ENCODE results near the gene TMEM115.

Gene TMEM115

DNA sequence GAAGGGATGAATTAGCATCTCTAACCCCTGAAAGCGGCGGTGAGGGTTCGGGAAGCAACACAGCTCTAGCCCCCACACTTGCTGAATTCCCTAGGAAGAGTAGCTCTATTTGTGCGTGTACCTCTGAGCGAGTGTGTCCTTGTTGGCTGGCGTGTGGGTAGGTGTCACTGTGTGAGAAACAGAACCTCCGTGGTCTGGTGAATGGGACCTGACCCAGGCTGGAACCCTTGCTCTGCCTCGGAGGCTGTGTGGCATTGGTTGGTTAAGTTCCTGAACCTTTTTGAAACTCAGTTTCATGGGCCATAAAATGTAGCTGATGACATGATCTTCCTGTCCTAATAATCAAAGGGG lies 414 bp upstream of the TMEM115 start:
- H3K4me3 ChIP-seq (ENCODE audit: low read depth, low read length) = peak overlapping the region; percentile 90
- DNase-seq (ENCODE audit: low read depth) = no peak
- in situ Hi-C loops (cut with HindIII; ENCODE audit: low sequenced_read_pairs) = no loop called here
- TF ChIP-seq, protein P1, sequence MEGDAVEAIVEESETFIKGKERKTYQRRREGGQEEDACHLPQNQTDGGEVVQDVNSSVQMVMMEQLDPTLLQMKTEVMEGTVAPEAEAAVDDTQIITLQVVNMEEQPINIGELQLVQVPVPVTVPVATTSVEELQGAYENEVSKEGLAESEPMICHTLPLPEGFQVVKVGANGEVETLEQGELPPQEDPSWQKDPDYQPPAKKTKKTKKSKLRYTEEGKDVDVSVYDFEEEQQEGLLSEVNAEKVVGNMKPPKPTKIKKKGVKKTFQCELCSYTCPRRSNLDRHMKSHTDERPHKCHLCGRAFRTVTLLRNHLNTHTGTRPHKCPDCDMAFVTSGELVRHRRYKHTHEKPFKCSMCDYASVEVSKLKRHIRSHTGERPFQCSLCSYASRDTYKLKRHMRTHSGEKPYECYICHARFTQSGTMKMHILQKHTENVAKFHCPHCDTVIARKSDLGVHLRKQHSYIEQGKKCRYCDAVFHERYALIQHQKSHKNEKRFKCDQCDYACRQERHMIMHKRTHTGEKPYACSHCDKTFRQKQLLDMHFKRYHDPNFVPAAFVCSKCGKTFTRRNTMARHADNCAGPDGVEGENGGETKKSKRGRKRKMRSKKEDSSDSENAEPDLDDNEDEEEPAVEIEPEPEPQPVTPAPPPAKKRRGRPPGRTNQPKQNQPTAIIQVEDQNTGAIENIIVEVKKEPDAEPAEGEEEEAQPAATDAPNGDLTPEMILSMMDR (IDR thresholded peaks at IDR 0.05; ENCODE audit: low read depth, low read length, missing control alignments) = no peak

DNA sequence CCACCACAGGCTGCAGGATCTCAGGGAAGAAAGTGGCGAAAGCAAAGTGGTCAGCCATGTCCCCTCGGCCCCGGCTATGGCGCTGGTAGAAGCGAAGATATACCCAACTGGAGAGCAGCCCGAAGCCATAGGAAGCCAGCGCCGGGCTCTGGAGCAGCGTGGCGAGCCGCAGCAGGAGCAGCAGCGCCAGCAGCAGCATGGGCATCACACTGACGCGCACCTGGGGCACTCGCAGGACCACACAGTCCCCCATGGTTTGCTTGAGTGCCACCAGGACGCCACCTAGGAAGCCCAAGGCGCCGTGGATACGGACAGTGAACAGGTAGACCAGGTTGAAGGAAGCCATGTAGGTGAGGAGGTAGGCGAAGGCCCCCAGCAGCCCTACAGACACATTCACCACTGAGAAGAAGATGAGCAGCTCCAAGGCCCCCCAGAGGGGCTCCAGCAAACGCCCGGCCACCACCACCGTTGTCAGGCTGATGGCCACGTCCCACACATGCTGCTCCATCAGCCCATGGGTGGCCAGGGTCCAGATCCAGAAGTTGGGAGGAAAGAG lies 888 bp downstream of the TMEM115 start:
- in situ Hi-C loops (cut with HindIII; ENCODE audit: low sequenced_read_pairs) = no loop called here
- TF ChIP-seq, protein P1 (IDR thresholded peaks at IDR 0.05; ENCODE audit: low read depth, low read length, missing control alignments) = no peak
- H3K4me3 ChIP-seq (ENCODE audit: low read depth, low read length) = peak overlapping the region; percentile 90
- DNase-seq (ENCODE audit: low read depth) = no peak

DNA sequence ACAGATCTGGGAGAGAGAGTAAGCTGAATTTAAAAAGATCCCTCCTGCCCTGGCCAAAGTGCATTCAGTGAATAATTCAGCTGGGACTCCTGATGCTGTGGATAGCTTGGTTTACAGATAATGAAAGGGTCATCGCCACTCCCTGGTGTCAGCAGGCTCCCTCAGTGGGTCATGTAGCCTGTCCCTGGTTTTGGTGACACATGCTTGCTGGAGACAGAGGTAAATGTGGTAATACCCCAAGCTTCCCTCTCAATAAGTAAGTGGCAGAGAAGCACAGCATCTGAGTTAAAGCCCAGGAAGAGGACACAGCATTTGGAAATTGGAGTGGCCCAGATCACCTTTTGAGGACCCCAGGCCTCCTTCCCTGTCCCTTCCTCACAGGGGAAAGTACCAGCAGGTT lies 1.8 kb downstream of the TMEM115 start:
- TF ChIP-seq, protein P1 (IDR thresholded peaks at IDR 0.05; ENCODE audit: low read depth, low read length, missing control alignments) = no peak
- DNase-seq (ENCODE audit: low read depth) = no peak
- in situ Hi-C loops (cut with HindIII; ENCODE audit: low sequenced_read_pairs) = no loop called here
- peak overlapping the region; percentile 90 for H3K4me3 ChIP-seq (ENCODE audit: low read depth, low read length)

DNA sequence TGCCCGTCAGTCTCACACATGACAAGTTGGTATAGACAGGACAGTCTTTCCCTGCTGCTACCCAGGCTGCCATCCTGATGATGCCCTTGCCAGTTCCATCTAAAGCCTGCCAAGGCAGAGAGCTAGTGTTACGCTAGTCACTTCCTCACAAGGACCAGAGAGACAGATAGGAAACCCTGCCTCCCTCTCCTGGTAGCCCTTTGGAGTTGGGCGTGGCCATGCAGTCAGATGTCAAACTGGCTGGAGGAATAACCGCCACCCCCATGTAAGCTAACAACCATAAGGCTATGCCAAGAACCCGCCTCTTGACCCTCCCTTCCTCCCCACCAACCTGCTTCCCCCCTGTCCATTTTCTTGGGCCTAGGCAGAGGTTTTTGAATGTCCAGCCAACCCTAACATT lies 2.8 kb downstream of the TMEM115 start:
- TF ChIP-seq, protein P1 (IDR thresholded peaks at IDR 0.05; ENCODE audit: low read depth, low read length, missing control alignments) = no peak
- DNase-seq (ENCODE audit: low read depth) = no peak
- in situ Hi-C loops (cut with HindIII; ENCODE audit: low sequenced_read_pairs) = no loop called here
- H3K4me3 ChIP-seq (ENCODE audit: low read depth, low read length) = peak overlapping the region; percentile 90

DNA sequence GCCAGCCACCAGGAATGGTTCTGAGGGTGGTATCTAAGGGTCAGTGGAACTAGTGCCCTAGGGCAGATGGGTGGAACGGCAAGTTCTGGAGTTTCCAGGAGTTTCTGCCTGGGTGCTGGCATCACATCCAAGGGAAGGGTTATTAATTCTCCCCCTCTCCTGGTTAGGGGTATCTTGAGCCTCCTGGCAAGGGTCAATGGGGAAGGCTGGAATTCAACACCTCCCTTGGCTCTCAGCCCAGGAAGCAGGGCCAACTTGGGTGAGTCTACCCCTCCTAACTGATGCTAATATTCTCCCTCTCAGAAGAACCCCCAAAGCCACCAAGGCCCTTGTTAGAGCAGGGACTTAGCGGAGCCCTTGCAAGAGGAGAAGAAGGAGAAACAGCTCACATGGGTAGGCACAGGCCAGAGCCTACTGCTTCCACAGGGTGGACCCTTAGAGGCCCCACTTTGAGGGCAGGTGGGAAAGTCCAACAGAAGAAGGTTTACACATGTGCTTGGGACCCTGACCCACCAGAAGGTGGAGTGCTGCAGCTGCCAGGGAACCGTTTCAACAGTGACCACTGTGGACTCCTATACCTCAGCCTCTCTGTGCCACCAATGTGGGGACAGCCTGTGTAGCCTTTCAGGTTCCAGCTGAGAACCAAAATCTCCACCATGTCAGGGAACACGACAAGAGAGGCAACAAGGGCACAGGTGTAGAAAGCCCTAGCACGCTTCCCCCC lies 3.3 kb downstream of the TMEM115 start:
- no peak for DNase-seq (ENCODE audit: low read depth)
- in situ Hi-C loops (cut with HindIII; ENCODE audit: low sequenced_read_pairs) = no loop called here
- peak overlapping the region; percentile 90 for H3K4me3 ChIP-seq (ENCODE audit: low read depth, low read length)
- TF ChIP-seq, protein P1 (IDR thresholded peaks at IDR 0.05; ENCODE audit: low read depth, low read length, missing control alignments) = peak; percentile 16

DNA sequence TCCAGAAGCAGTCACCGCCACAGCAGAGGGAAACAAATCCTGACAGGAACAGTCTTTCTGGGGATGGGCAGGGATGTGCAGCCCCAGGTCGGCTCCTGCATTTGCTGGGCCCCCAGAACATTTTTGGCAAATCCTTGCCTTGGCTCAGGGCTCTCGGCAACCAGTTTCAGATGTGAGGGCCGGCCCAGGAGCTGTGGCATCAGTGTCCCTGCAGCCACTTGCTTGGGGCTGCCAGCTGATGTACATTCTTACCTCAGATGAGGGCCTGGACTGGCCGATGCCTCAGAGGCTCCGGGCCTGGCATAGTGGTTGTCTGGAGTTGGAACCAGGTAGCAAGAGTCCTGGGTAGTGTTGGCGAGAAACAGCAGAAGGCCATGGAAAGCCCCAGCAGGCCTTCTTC lies 4.5 kb downstream of the TMEM115 start:
- TF ChIP-seq, protein P1 (IDR thresholded peaks at IDR 0.05; ENCODE audit: low read depth, low read length, missing control alignments) = no peak
- no peak overlapping the region for H3K4me3 ChIP-seq (ENCODE audit: low read depth, low read length)
- in situ Hi-C loops (cut with HindIII; ENCODE audit: low sequenced_read_pairs) = loop anchor here (5.0 kb wide), 1 partner anchor 252 kb away; no protein-coding TSS in a partner anchor
- no peak for DNase-seq (ENCODE audit: low read depth)
